Esophagus squamous epithelium (tissue), 5 donors: Measurements from ENCODE around the gene RTN4RL1. TPM values are rescaled to one million over a fixed set of nuclear protein-coding genes. Genes with fewer than 3 reads are reported as not detected.
"Not testable (repeated sequence)": the region's sequence is repeated elsewhere in the genome, so short reads cannot be mapped to it uniquely, and the experiment has no call there.

ENCODE experiments used
- DNase-seq: peaks from one replicate; lab custom pipeline; 2025; lab: John Stamatoyannopoulos, UW
- H3K27ac ChIP-seq, 4 donors: fragments of 200-600 bp; sonication (generic); one replicate each; pipeline ENCODE4 v1.5.1; 2016 to 2019; ENCODE audit warnings: mild to moderate bottlenecking in 1 of 4
- H3K27me3 ChIP-seq, 4 donors: fragments of 200-600 bp; sonication (generic); 1 replicate in 3 of 4; 2 replicates in 1 of 4; pipeline versions ENCODE4 v1.5.1 to v1.6.0; 2017 to 2021; ENCODE audit warnings: antibody characterized with exemption in 1 of 4
- H3K36me3 ChIP-seq, 3 donors: fragments of 200-600 bp; sonication (generic); one replicate each; pipeline ENCODE4 v1.5.1; 2016 to 2019
- H3K4me1 ChIP-seq, 3 donors: fragments of 200-600 bp; sonication (generic); one replicate each; pipeline ENCODE4 v1.5.1; 2017 to 2019
- H3K4me3 ChIP-seq, 4 donors: fragments of 200-600 bp; sonication (generic); 1 replicate in 3 of 4; 2 replicates in 1 of 4; pipeline ENCODE4 v1.5.1; 2016 to 2019; ENCODE audit warnings: mild to moderate bottlenecking in 2 of 4, moderate library complexity in 1 of 4
- H3K9me3 ChIP-seq, 3 donors: fragments of 200-600 bp; sonication (generic); one replicate each; pipeline ENCODE4 v1.5.1; 2016 to 2019
- POLR2A ChIP-seq, 4 donors: fragments of 450-650 bp; IDR thresholded peaks; one replicate each; pipeline ENCODE4 v1.6.1; 2017; ENCODE audit warnings: antibody characterized with exemption in 4 of 4, mild to moderate bottlenecking in 4 of 4, moderate library complexity in 3 of 4
- WGBS, 2 donors: methylation state at CpG; one replicate each; pipeline ENCODE4 v1.1.5; 2018; 5-methylcytosine and 5-hydroxymethylcytosine counted together
- intact Hi-C: fragments of 100-400 bp; cut with DNase I; formaldehyde crosslinking; loops from one replicate; pipeline ENCODE4 v1.15.0; 2022
- total RNA-seq, 4 donors: library from RNA; depleted of rRNA; stranded (reverse); fragments of >200 nt; gene quantifications; one replicate each; pipeline ENCODE4 v1.1.0, GENCODE V29; 2016
- TF ChIP-seq, protein P1 (sequence below), 6 experiments: fragments of 450-650 bp in 4 of 6; fragments of 200-600 bp in 2 of 6; sonication (generic) in 2 of 6; IDR thresholded peaks; one replicate each; pipeline ENCODE4 v1.5.1; 2016 to 2019; ENCODE audit warnings: antibody characterized with exemption in 6 of 6, mild to moderate bottlenecking in 4 of 6, moderate library complexity in 4 of 6
- donor health status: DM: yes; HTN: yes; CAD: no.

The RTN4RL1 gene
- total RNA-seq, 4 donors from 2014 or later, result 1.1 to 4.0 (median 2.0) TPM

DNA sequence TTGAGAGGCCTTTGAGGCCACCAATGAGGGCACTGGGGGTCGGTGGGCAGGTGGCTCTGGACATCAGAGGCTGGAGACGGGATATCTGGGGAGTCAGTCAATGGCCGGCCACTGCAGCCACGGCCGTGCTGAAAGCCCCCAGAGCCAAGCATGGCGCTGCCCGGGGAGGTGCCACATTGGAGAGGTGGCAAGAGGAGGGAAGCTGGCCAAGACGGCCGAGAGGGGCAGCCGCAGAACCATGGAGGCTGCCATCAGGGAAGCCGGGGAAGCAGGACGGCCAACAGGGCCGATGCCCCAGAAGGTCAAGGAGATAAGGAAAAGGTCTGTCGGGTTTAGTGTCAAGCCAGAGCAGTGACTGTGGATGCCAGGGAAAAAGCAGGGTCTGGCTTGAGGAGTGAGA lies 9.8 kb downstream of the RTN4RL1 start:
- Histone ChIP-seq H3K9me3 (no peaks in the 10 kb centered on the region), H3K36me3 (no peaks in the 10 kb centered on the region), H3K4me3 (no peak overlapping the region), H3K27ac (no peak overlapping the region), H3K27me3 (peaks cover 0 to 25% (median 0%) of the 10 kb centered on the region in 4 donors), H3K4me1 (peaks cover 16 to 60% (median 31%) of the 10 kb centered on the region in 3 donors)
- intact Hi-C loops, result no loop called here
- WGBS, 2 donors, result 85 to 87% methylated on average over 11 to 13 of the region's 14 CpGs
- no peak for DNase-seq
- TF ChIP-seq, protein P1, sequence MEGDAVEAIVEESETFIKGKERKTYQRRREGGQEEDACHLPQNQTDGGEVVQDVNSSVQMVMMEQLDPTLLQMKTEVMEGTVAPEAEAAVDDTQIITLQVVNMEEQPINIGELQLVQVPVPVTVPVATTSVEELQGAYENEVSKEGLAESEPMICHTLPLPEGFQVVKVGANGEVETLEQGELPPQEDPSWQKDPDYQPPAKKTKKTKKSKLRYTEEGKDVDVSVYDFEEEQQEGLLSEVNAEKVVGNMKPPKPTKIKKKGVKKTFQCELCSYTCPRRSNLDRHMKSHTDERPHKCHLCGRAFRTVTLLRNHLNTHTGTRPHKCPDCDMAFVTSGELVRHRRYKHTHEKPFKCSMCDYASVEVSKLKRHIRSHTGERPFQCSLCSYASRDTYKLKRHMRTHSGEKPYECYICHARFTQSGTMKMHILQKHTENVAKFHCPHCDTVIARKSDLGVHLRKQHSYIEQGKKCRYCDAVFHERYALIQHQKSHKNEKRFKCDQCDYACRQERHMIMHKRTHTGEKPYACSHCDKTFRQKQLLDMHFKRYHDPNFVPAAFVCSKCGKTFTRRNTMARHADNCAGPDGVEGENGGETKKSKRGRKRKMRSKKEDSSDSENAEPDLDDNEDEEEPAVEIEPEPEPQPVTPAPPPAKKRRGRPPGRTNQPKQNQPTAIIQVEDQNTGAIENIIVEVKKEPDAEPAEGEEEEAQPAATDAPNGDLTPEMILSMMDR (IDR thresholded peaks at IDR 0.05), result no peak

GRCh38 chr17:2013994-2014317 lies 11.2 kb downstream of the RTN4RL1 start:
- Histone ChIP-seq H3K9me3 (no peaks in the 10 kb centered on the region), H3K27me3 (peaks cover 0 to 13% (median 0%) of the 10 kb centered on the region in 4 donors), H3K4me3 (no peak overlapping the region), H3K36me3 (no peaks in the 10 kb centered on the region), H3K4me1 (peaks cover 16 to 58% (median 31%) of the 10 kb centered on the region in 3 donors), H3K27ac (no peak overlapping the region)
- TF ChIP-seq, protein P1 (IDR thresholded peaks at IDR 0.05), result no peak
- no peak for TF ChIP-seq POLR2A (IDR thresholded peaks at IDR 0.05)
- no CpG with 5 or more reads among the region's 1 CpG for WGBS, 2 donors
- intact Hi-C loops, result no loop called here
- no peak for DNase-seq

- H3K9me3 ChIP-seq, DNase-seq, H3K36me3 ChIP-seq, intact Hi-C loops, H3K27me3 ChIP-seq, H3K4me3 ChIP-seq: not testable (repeated sequence)
- peaks cover 16 to 53% (median 31%) of the 10 kb centered on the region in 3 donors for H3K4me1 ChIP-seq
- 45 to 79% methylated on average over 3 to 4 of the region's 6 CpGs for WGBS, 2 donors
- peak overlapping the region in 1 of 4 donors; percentile 7 for H3K27ac ChIP-seq
Observed at GRCh38 chr17:2013220-2013993, 11.7 kb downstream of the RTN4RL1 start.

- DNase-seq, result no peak
- Histone ChIP-seq H3K36me3 (no peaks in the 10 kb centered on the region), H3K27me3 (no peaks in the 10 kb centered on the region), H3K4me1 (peaks cover 16 to 52% (median 31%) of the 10 kb centered on the region in 3 donors), H3K27ac (peak overlapping the region; percentile 36 to 86 (median 72)), H3K9me3 (no peaks in the 10 kb centered on the region), H3K4me3 (no peak overlapping the region)
- TF ChIP-seq, protein P1 (IDR thresholded peaks at IDR 0.05), result no peak
- no peak for TF ChIP-seq POLR2A (IDR thresholded peaks at IDR 0.05)
- intact Hi-C loops, result no loop called here
- 72 to 84% methylated on average over 2 to 4 of the region's 4 CpGs for WGBS, 2 donors
Observed at GRCh38 chr17:2012499-2012898, 12.6 kb downstream of the RTN4RL1 start.

DNA sequence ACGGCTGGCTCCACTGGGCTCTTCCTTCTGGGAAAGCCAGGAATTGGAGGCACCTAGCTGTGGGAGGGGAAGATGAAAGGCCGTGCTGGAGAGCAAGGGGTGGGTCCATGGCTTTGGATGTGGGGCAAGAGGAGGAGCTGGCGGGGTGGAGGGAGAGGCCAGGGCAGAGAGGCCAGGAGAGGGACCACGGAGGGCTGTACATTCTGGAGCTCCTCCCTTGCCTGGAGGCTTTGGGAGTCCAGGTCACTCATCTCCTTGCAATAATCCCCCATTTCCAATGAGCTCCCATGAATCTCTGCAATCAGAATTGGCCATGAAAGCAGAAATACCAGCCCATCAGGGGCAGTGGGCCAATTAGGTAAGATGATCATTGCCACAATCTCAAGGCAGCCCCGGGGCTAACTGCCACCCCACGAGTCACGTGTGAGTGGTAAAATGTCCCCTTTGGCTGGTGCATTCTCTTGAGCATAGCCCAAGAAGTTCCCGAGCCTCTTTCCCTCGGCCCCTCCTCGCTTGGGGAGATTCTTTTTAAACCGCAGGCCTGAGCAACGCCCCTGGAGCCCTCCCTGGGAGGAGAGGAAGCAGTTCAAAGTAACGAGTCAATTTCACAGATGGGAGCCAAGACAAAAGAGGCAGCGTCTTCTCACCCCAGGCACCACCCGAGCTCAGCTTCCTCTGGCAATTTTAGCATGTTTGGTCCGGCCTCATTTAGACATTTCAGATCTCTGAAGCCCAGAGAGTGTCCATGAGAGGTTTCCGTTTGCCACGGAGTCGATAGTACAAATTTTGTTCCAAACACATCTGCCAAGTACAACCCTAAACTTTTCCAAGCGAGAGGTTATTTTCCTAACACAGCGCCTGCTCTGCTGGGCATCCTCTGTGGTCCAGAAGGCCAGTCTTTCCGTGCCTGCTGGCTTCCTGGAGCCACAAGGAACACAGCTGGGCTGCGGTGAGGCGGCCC lies 13.4 kb downstream of the RTN4RL1 start:
- intact Hi-C loops, result no loop called here
- Histone ChIP-seq H3K9me3 (no peaks in the 10 kb centered on the region), H3K36me3 (no peaks in the 10 kb centered on the region), H3K27me3 (no peaks in the 10 kb centered on the region), H3K4me1 (peaks cover 16 to 48% (median 30%) of the 10 kb centered on the region in 3 donors), H3K4me3 (peak overlapping the region in 1 of 4 donors; percentile 44), H3K27ac (peak overlapping the region; percentile 36 to 86 (median 72))
- TF ChIP-seq POLR2A (IDR thresholded peaks at IDR 0.05), result no peak
- TF ChIP-seq, protein P1 (IDR thresholded peaks at IDR 0.05), result no peak
- no peak for DNase-seq
- WGBS, 2 donors, result 17 to 20% methylated on average over 15 to 22 of the region's 24 CpGs
